GM21576 (cell line): ENCODE results near the gene XPO5.

Experiments used
- ATAC-seq: cut with Tn5 transposase; IDR thresholded peaks from one replicate; pipeline ENCODE4 v1.9.1; 2021; ENCODE audit warnings: mild to moderate bottlenecking, moderate library complexity; ENCODE audit not compliant: unreplicated experiment

The XPO5 gene

GRCh38 chr6:43476746-43477145 lies 99.1 kb downstream of the XPO5 start:
- ATAC-seq: no peak

- no peak for ATAC-seq
Observed at GRCh38 chr6:43475516-43475915, 100.3 kb downstream of the XPO5 start.

DNA sequence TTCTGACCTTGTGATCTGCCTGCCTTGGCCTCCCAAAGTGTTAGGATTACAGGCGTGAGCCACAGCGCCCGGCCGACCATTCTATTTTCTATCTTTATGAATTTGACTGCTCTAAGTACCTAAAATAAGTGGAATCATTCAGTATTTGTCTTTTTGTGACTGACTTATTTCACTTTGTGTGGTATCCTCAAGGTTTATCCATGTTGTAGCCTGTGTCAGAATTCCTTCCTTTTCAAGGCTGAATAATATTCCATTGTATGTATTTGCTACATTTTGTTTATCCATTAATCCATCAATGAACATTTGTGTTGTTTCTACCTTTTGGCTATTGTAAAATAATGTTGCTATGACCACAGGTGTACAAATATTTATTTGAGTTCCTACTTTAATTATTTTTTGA lies 103.3 kb downstream of the XPO5 start:
- ATAC-seq: no peak
